ENCODE results near the gene ACOX3.
A peak's percentile ranks its signal among the peaks of the same experiment; 100 is the strongest.

The ACOX3 gene

DNA sequence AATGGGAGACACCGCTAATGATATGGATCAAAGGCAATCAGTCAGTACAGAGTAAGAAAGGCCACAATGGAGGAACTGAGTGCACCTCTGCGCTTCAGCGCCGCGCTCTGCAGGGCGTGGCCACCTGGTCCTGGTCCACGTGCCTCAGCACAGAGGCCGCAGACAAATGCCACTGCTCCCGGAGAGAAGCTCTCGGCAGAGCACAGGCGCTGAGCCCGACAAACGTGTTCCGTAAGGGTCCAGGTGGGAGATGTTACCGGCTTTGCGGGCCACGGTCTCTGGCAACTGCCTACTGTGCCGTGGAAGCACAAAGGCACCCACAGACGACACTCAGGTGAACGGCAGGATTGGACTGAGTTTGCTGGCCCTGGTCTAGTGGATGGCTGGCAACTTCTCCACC, 68.9 kb downstream of the ACOX3 start:
- H2BK120ac ChIP-seq (ENCODE audit: low read depth, low read length), result no peak overlapping the region
- WGBS, 2 donors (ENCODE audit: extremely low coverage in 2 of 2, insufficient read length in 2 of 2, insufficient replicate concordance in 1 of 2), result no CpG with 5 or more reads among the region's 20 CpGs
- peak overlapping the region; percentile 65 for H3K14ac ChIP-seq (ENCODE audit: low read length)
- DNase-seq (ENCODE audit: low spot score), result no peak
- peak overlapping the region; percentile 83 for H3K23ac ChIP-seq (ENCODE audit: low read depth, low read length, poor library complexity)
- no peaks in the 10 kb centered on the region for H3K9me3 ChIP-seq (replicated peaks in 1 of 2; ENCODE audit: control insufficient read depth in 2 of 2, insufficient read depth in 1 of 2, low read depth in 1 of 2, low read length in 2 of 2)
- H2AFZ ChIP-seq (ENCODE audit: low read length), result no peak overlapping the region
- H3K4me1 ChIP-seq (ENCODE audit: control insufficient read depth in 2 of 2, insufficient read depth in 1 of 2, low read depth in 1 of 2, low read length in 2 of 2), result peaks cover 0 to 2% of the 10 kb centered on the region in 2 donors
- no peak overlapping the region for H2BK15ac ChIP-seq (ENCODE audit: low read length)
- H3K27ac ChIP-seq (replicated peaks; ENCODE audit: low read length), result no peak overlapping the region
- H4K8ac ChIP-seq (ENCODE audit: low read depth, low read length), result peak overlapping the region; percentile 30
- peak overlapping the region; percentile 77 for H3K18ac ChIP-seq (ENCODE audit: low read length)
- peak overlapping the region; percentile 88 for H2AK5ac ChIP-seq (ENCODE audit: low read depth, low read length)
- no peak overlapping the region for H3K9ac ChIP-seq (ENCODE audit: low read depth, low read length, poor library complexity)
- H2BK12ac ChIP-seq (ENCODE audit: low read length), result peak overlapping the region; percentile 86
- H3K27me3 ChIP-seq (ENCODE audit: control insufficient read depth in 3 of 3, insufficient read depth in 3 of 3, low read depth in 1 of 3, low read length in 3 of 3), result no peaks in the 10 kb centered on the region
- peaks cover 2% of the 10 kb centered on the region for H3K79me1 ChIP-seq (ENCODE audit: low read depth, low read length)
- H3K36me3 ChIP-seq (replicated peaks in 1 of 2; ENCODE audit: control insufficient read depth in 2 of 2, insufficient read depth in 2 of 2, low read length in 2 of 2), result no peaks in the 10 kb centered on the region
- H3K4me3 ChIP-seq (ENCODE audit: low read length in 2 of 2), result no peak overlapping the region
- no peak overlapping the region for H2BK5ac ChIP-seq (ENCODE audit: low read length)
- no peak overlapping the region for H4K91ac ChIP-seq (ENCODE audit: low read depth, low read length, poor library complexity)
- no peak overlapping the region for H3K4ac ChIP-seq (ENCODE audit: low read length)
- no peak overlapping the region for H3K4me2 ChIP-seq (ENCODE audit: insufficient read depth, low read length, poor library complexity, severe bottlenecking)

DNA sequence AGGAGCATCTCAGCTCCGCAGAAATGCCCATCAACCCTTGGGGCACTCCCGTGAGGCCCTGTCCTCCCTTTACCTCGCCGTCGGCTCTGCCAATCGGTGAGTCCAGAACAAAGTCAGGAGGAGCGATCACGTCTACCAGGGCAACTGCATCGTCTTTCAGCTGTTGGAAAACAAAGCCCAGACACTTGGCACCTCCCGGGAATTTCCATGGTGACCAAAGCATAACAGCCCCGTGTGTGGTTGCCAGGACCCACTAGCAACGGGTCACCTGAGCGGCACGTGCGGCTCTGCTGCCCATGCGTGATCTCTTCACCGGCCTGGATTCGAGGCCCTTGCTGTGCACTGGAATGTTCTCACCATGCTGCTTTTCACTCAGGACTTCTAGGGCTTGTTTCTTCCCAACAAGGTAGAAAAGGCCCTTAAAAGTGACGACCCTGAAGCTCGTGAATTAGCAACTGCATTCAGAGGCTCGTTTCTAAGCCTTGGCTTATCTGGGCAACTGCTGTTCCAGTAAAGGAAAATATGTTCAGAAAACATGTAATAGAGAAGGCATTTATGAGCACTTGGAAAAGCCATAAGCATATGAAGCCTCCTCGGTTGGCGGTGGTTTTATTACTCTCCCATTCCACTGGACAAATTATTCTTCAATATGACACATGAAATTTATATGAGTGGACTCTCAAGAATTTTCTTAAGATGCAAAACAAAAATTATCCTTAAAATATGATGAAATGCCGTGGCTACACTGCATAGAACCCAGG, 69.5 kb downstream of the ACOX3 start:
- Histone ChIP-seq H3K14ac (ENCODE audit: low read length) (no peak overlapping the region), H3K4me3 (ENCODE audit: low read length in 2 of 2) (no peak overlapping the region), H2BK120ac (ENCODE audit: low read depth, low read length) (no peak overlapping the region), H3K9ac (ENCODE audit: low read depth, low read length, poor library complexity) (no peak overlapping the region), H3K4me1 (ENCODE audit: control insufficient read depth in 2 of 2, insufficient read depth in 1 of 2, low read depth in 1 of 2, low read length in 2 of 2) (peaks cover 0 to 2% of the 10 kb centered on the region in 2 donors), H3K4me2 (ENCODE audit: insufficient read depth, low read length, poor library complexity, severe bottlenecking) (no peak overlapping the region), H2AFZ (ENCODE audit: low read length) (no peak overlapping the region), H3K18ac (ENCODE audit: low read length) (peak overlapping the region; percentile 16), H3K36me3 (replicated peaks in 1 of 2; ENCODE audit: control insufficient read depth in 2 of 2, insufficient read depth in 2 of 2, low read length in 2 of 2) (peaks cover 0 to 1% of the 10 kb centered on the region in 2 donors), H3K27ac (replicated peaks; ENCODE audit: low read length) (no peak overlapping the region), H4K8ac (ENCODE audit: low read depth, low read length) (no peak overlapping the region), H3K4ac (ENCODE audit: low read length) (no peak overlapping the region), H3K79me1 (ENCODE audit: low read depth, low read length) (peaks cover 2% of the 10 kb centered on the region), H2BK15ac (ENCODE audit: low read length) (no peak overlapping the region), H2BK5ac (ENCODE audit: low read length) (no peak overlapping the region), H2AK5ac (ENCODE audit: low read depth, low read length) (peak overlapping the region; percentile 10), H3K9me3 (replicated peaks in 1 of 2; ENCODE audit: control insufficient read depth in 2 of 2, insufficient read depth in 1 of 2, low read depth in 1 of 2, low read length in 2 of 2) (no peaks in the 10 kb centered on the region), H4K91ac (ENCODE audit: low read depth, low read length, poor library complexity) (no peak overlapping the region), H2BK12ac (ENCODE audit: low read length) (no peak overlapping the region), H3K23ac (ENCODE audit: low read depth, low read length, poor library complexity) (no peak overlapping the region), H3K27me3 (ENCODE audit: control insufficient read depth in 3 of 3, insufficient read depth in 3 of 3, low read depth in 1 of 3, low read length in 3 of 3) (no peaks in the 10 kb centered on the region)
- no peak for DNase-seq (ENCODE audit: low spot score)
- no CpG with 5 or more reads among the region's 24 CpGs for WGBS, 2 donors (ENCODE audit: extremely low coverage in 2 of 2, insufficient read length in 2 of 2, insufficient replicate concordance in 1 of 2)

GRCh38 chr4:8370106-8370787, 70.3 kb downstream of the ACOX3 start:
- H3K79me1 ChIP-seq (ENCODE audit: low read depth, low read length), result peaks cover 2% of the 10 kb centered on the region
- no peak overlapping the region for H2BK120ac ChIP-seq (ENCODE audit: low read depth, low read length)
- H3K9ac ChIP-seq (ENCODE audit: low read depth, low read length, poor library complexity), result no peak overlapping the region
- peak overlapping the region; percentile 90 for H2BK5ac ChIP-seq (ENCODE audit: low read length)
- peak overlapping the region; percentile 6 for H2BK12ac ChIP-seq (ENCODE audit: low read length)
- DNase-seq (ENCODE audit: low spot score), result no peak
- H4K91ac ChIP-seq (ENCODE audit: low read depth, low read length, poor library complexity), result no peak overlapping the region
- peak overlapping the region; percentile 79 for H3K18ac ChIP-seq (ENCODE audit: low read length)
- no peak overlapping the region for H3K27ac ChIP-seq (replicated peaks; ENCODE audit: low read length)
- no peak overlapping the region for H4K8ac ChIP-seq (ENCODE audit: low read depth, low read length)
- H3K27me3 ChIP-seq (ENCODE audit: control insufficient read depth in 3 of 3, insufficient read depth in 3 of 3, low read depth in 1 of 3, low read length in 3 of 3), result no peaks in the 10 kb centered on the region
- H3K4me2 ChIP-seq (ENCODE audit: insufficient read depth, low read length, poor library complexity, severe bottlenecking), result no peak overlapping the region
- peak overlapping the region; percentile 63 for H2AK5ac ChIP-seq (ENCODE audit: low read depth, low read length)
- no CpG with 5 or more reads among the region's 16 CpGs for WGBS, 2 donors (ENCODE audit: extremely low coverage in 2 of 2, insufficient read length in 2 of 2, insufficient replicate concordance in 1 of 2)
- peak overlapping the region; percentile 89 for H3K14ac ChIP-seq (ENCODE audit: low read length)
- H3K4me3 ChIP-seq (ENCODE audit: low read length in 2 of 2), result no peak overlapping the region
- peaks cover 0 to 4% of the 10 kb centered on the region in 2 donors for H3K36me3 ChIP-seq (replicated peaks in 1 of 2; ENCODE audit: control insufficient read depth in 2 of 2, insufficient read depth in 2 of 2, low read length in 2 of 2)
- peaks cover 0 to 2% of the 10 kb centered on the region in 2 donors for H3K9me3 ChIP-seq (replicated peaks in 1 of 2; ENCODE audit: control insufficient read depth in 2 of 2, insufficient read depth in 1 of 2, low read depth in 1 of 2, low read length in 2 of 2)
- peak overlapping the region; percentile 66 for H3K4ac ChIP-seq (ENCODE audit: low read length)
- no peak overlapping the region for H2AFZ ChIP-seq (ENCODE audit: low read length)
- H3K4me1 ChIP-seq (ENCODE audit: control insufficient read depth in 2 of 2, insufficient read depth in 1 of 2, low read depth in 1 of 2, low read length in 2 of 2), result peaks cover 0 to 2% of the 10 kb centered on the region in 2 donors
- H3K23ac ChIP-seq (ENCODE audit: low read depth, low read length, poor library complexity), result peak overlapping the region; percentile 93
- H2BK15ac ChIP-seq (ENCODE audit: low read length), result no peak overlapping the region

GRCh38 chr4:8369426-8370105, 71.0 kb downstream of the ACOX3 start:
- H2AFZ ChIP-seq (ENCODE audit: low read length), result no peak overlapping the region
- H3K9me3 ChIP-seq (replicated peaks in 1 of 2; ENCODE audit: control insufficient read depth in 2 of 2, insufficient read depth in 1 of 2, low read depth in 1 of 2, low read length in 2 of 2), result peaks cover 0 to 2% of the 10 kb centered on the region in 2 donors
- H3K27ac ChIP-seq (replicated peaks; ENCODE audit: low read length), result no peak overlapping the region
- H3K18ac ChIP-seq (ENCODE audit: low read length), result peak overlapping the region; percentile 75
- H2BK120ac ChIP-seq (ENCODE audit: low read depth, low read length), result no peak overlapping the region
- WGBS, 2 donors (ENCODE audit: extremely low coverage in 2 of 2, insufficient read length in 2 of 2, insufficient replicate concordance in 1 of 2), result no CpG with 5 or more reads among the region's 13 CpGs
- peak overlapping the region; percentile 6 for H2BK12ac ChIP-seq (ENCODE audit: low read length)
- H3K9ac ChIP-seq (ENCODE audit: low read depth, low read length, poor library complexity), result no peak overlapping the region
- no peak overlapping the region for H3K4me2 ChIP-seq (ENCODE audit: insufficient read depth, low read length, poor library complexity, severe bottlenecking)
- H3K79me1 ChIP-seq (ENCODE audit: low read depth, low read length), result peaks cover 2% of the 10 kb centered on the region
- no peak overlapping the region for H4K8ac ChIP-seq (ENCODE audit: low read depth, low read length)
- H2BK15ac ChIP-seq (ENCODE audit: low read length), result peak overlapping the region; percentile 27
- H2AK5ac ChIP-seq (ENCODE audit: low read depth, low read length), result peak overlapping the region; percentile 63
- peak overlapping the region; percentile 93 for H3K23ac ChIP-seq (ENCODE audit: low read depth, low read length, poor library complexity)
- H3K4me3 ChIP-seq (ENCODE audit: low read length in 2 of 2), result peak overlapping the region in 1 of 2 donors; percentile 36
- no peak for DNase-seq (ENCODE audit: low spot score)
- peaks cover 0 to 2% of the 10 kb centered on the region in 2 donors for H3K4me1 ChIP-seq (ENCODE audit: control insufficient read depth in 2 of 2, insufficient read depth in 1 of 2, low read depth in 1 of 2, low read length in 2 of 2)
- H4K91ac ChIP-seq (ENCODE audit: low read depth, low read length, poor library complexity), result peak overlapping the region; percentile 75
- peaks cover 0 to 4% of the 10 kb centered on the region in 2 donors for H3K36me3 ChIP-seq (replicated peaks in 1 of 2; ENCODE audit: control insufficient read depth in 2 of 2, insufficient read depth in 2 of 2, low read length in 2 of 2)
- H3K27me3 ChIP-seq (ENCODE audit: control insufficient read depth in 3 of 3, insufficient read depth in 3 of 3, low read depth in 1 of 3, low read length in 3 of 3), result no peaks in the 10 kb centered on the region
- peak overlapping the region; percentile 66 for H3K4ac ChIP-seq (ENCODE audit: low read length)
- H3K14ac ChIP-seq (ENCODE audit: low read length), result peak overlapping the region; percentile 89
- H2BK5ac ChIP-seq (ENCODE audit: low read length), result peak overlapping the region; percentile 90

All from neuronal stem cell (in vitro differentiated cells).